GM12891 (cell line): ENCODE data around the gene LCP2.
"Not testable (repeated sequence)": the region's sequence is repeated elsewhere in the genome, so short reads cannot be mapped to it uniquely, and the experiment has no call there.

ENCODE experiments used
- DNase-seq: peaks from one replicate; pipeline ENCODE4 v3.0.0; 2011; ENCODE audit warnings: low spot score; ENCODE audit not compliant: insufficient read length
- FAIRE-seq: peaks from 2 replicates; lab custom pipeline; 2011; peaks lifted over from hg19 to GRCh38; lab: Jason Lieb, UNC
- PAX5 ChIP-seq: IDR thresholded peaks from 2 replicates; pipeline ENCODE4 v1.6.1; 2011; ENCODE audit warnings: low read length, moderate library complexity, mild to moderate bottlenecking; ENCODE audit not compliant: insufficient read depth, severe bottlenecking
- POLR2A ChIP-seq: IDR thresholded peaks from 2 replicates; pipeline ENCODE4 v1.6.1; 2011; ENCODE audit warnings: low read depth, low read length, control low read depth
- POLR2AphosphoS5 ChIP-seq: IDR thresholded peaks from 2 replicates; pipeline ENCODE4 v1.6.1; 2011; ENCODE audit warnings: low read depth, low read length, control low read depth
- POU2F2 ChIP-seq: IDR thresholded peaks from 2 replicates; pipeline ENCODE4 v1.6.1; 2011; ENCODE audit warnings: low read depth, mild to moderate bottlenecking, control low read depth, low read length, moderate library complexity
- SPI1 ChIP-seq: IDR thresholded peaks from 2 replicates; pipeline ENCODE4 v1.6.1; 2011; ENCODE audit warnings: low read depth, low read length, control low read depth
- TAF1 ChIP-seq: IDR thresholded peaks from 2 replicates; pipeline ENCODE4 v1.6.1; 2011; ENCODE audit warnings: low read depth, low read length, control low read depth

The LCP2 gene

DNA sequence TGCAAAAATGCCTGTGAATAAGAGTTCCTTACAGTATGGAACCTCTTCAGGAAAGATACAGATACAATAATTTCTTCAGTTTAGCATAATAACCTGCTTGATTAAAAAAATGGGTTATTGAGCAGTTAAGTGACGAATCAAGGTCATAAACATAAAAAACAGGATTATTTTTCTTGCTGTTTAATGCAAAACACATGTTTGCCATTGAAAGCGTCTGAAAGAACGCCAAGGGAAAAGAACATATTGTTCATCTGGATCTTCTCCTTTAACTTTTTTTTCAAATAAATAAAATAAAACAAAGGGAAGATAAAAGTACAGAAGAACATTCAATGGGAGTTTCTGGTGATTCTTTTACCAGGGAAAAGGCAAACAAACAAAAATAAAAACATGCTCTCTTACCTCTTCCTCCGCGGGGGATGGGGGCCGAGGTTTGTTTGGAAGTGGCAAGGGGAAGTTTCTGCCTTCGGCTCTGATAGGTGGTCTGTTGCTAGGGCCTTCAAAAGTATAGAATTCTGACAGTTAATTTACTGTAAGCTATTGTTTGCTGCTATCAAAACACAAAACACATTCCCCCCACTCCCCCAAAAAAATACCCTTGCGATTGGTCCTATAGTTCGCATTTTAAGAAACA is 44.7 kb downstream of the LCP2 start:
- FAIRE-seq (no peak), DNase-seq (no peak)
- TF ChIP-seq PAX5: no peak

DNA sequence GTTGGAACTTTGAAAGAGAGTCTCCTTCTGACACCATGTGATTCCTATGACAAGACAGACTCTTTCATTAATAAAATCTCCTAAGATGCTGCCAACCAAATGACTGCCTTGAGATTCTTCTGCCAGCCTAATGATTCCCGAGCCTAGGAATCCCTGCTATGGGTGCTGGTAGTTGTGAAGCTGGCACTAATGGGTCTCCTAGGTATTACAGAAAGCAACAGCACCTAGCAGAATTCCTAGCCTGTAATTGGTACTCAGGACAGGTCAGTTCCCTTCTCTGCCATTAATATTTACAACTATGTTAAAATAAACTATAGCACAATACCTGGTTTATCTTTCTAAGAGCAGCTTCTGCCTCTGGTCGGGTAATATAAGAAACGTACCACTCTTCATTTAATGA is 45.5 kb downstream of the LCP2 start:
- FAIRE-seq (no peak), DNase-seq (no peak)
- TF ChIP-seq SPI1 (no peak), TAF1 (no peak), POU2F2 (no peak), POLR2A (no peak), POLR2AphosphoS5 (no peak), PAX5 (no peak)

DNA sequence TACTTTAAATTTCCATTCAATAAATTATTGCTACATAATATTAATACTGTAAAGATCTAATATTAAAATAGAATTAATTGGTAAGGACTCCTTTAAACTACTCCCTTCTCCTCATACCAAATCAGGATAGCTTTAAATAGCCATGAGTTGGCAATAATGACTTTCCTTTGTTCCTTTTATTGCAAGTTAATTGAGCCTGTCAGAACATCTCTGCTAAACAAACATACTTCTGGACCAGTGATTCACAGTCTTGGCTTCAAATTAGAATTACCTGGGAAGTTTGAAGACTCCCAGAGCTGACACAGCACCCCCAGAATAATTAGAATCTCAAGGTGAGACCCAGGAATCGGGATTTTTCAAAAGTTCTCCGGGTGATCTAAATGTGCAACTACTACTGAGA is 46.1 kb downstream of the LCP2 start:
- no peak for TF ChIP-seq POU2F2
- no peak for TF ChIP-seq PAX5
- TF ChIP-seq SPI1: no peak
- TF ChIP-seq POLR2A: no peak
- FAIRE-seq: no peak
- no peak for DNase-seq

DNA sequence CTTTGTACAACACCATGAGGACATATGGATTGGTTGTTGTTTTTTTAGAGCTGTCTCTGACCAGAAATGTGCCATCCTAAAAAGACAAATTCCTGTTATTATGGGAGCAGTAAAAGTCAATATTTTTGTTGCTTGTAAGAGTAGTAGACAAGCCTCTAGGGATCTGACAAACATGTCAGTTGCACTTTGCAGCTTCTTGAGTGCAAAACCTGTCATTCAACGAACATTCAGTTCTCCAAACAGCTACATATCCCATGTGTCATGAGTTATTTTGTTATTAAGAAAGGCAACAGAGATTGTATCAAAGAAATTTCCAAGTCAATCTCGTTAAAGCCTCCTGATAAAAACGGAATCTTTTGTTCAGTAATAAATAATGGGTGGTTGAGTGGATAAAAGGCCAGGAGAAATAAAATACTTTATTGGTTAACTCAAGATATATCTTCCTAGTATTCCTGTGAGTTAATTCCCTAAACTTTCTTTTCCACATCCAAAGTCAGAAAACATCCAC is 46.7 kb downstream of the LCP2 start:
- peak; percentile 47 for FAIRE-seq
- TF ChIP-seq TAF1 (no peak), POU2F2 (no peak), PAX5 (no peak), POLR2A (no peak), POLR2AphosphoS5 (no peak), SPI1 (no peak)
- no peak for DNase-seq

DNA sequence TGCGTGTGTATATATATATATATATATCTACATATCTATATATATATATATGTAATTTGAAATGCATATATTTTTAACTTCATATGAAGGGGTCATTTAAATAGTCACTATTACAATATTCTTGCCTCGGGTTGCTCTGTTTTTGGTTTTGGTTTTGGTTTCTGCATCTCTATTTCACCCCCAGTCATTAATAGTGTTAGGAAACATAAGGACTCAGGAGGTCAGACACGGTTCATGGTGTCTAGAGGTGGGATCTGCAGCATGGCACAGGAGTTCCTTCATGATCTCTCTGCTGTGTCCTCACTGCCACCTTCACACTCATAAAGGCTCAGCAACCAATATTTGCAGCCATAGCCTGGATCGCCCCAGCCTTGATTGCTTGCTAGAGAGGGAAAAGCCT is 48.2 kb downstream of the LCP2 start:
- no peak for FAIRE-seq
- no peak for DNase-seq

DNA sequence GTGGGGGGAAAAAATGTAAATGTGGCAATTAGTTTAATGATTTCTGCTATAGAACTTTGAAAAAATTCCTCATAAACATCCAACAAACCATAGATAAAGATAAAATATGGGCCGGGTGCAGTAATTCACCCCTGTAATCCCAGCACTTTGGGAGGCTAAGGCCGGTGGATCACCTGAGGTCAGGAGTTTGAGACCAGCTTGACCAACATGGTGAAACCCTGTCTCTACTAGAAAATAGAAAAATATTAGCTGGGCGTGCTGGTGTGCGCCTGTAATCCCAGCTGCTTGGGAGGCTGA is 48.7 kb downstream of the LCP2 start:
- FAIRE-seq, DNase-seq: not testable (repeated sequence)

More for the DNA sequence above, 48.2 kb downstream of the LCP2 start:
- TF ChIP-seq SPI1 (no peak), POU2F2 (no peak), TAF1 (no peak), POLR2A (no peak), PAX5 (no peak), POLR2AphosphoS5 (no peak)

DNA sequence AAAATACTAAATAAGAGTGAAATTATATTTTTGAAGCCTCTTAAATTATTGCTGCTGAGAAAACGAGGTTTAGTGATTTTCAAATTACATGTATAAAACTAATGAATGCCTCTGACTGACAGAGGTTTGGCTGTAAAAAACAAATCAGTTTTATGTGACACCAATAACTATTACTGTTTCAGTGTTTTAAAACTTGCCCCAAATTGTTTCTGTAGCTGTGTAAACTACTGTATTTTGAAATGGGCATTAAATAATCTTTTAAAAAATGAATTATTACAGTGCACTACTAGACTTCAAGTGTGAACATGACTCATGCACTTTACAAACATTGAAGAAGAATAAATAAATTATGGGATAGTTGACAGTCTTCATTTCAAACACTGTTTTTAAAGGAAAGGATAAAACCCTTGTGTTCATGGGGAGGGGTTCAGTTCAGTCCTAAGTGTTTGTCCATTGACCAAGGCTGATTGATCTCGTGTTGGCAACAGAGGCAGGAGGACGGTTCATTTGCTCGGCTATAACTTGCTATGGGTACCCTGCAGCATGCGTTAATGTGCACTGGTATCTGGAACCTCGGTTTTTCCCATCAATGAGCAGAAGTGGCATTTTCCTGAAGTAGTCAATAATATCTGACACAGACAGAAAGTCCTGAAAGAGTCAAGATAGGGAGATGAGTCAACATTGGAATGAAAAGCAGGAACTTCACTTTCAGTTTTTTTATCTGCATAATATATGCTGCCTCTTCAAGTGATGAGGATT is 49.2 kb downstream of the LCP2 start:
- no peak for DNase-seq
- TF ChIP-seq POLR2AphosphoS5: no peak
- peak; percentile 68 for FAIRE-seq

DNA sequence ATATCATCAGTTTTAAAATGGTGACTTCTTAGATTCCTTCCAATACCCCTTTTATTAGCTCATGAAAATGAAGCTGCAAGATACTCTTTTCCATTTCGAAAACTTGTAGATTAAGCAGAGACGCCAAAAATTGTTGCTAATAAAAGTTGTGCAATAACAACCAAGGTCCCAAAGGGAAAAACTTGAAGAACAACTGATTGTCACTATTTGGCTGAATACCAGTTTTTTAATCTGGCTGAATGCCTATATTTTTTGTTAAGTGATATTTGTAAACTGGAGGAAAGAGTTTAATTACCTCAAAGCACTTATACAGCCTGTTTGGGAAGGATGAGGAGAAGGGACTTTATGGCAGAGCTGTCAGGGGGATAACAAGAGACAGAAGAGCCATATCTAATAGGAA is 50.2 kb downstream of the LCP2 start:
- DNase-seq (no peak), FAIRE-seq (no peak)
- TF ChIP-seq POLR2A: no peak
- no peak for TF ChIP-seq POU2F2
- TF ChIP-seq TAF1: no peak
- no peak for TF ChIP-seq PAX5
- no peak for TF ChIP-seq POLR2AphosphoS5
- no peak for TF ChIP-seq SPI1

DNA sequence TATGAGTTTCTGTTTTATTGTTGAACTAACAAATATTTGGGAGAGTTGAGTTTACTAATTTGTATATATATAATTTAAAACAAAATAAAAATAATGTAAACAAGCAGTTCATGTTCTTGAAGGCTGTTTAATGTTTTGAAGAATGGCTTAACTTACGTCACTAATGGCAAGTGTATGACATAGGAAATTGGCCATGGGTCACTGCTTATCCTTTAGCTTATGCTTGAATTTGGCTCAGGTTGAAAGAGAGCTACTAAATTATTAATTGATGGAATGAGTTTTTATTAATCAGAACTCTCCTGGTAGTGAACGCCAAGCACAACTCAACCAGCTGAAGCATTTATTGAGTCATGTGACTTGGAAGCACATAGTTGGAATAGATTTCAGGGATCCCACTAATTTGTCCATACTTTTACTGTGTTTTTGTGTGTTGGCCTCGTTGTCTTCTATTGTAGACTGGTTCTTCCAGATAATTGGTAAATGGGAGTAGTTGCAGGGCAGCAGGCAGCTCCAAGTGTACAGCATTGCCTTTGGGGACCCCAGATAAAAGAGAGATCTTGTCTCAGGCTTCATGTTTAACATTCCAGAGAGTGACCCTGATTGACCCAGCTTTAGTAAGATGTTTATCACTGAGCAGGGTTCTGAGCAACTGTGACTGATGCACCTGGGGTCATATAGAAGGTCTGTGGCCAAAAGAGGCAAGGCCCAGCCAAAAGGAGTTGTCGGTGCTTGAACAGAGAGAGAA is 51.3 kb downstream of the LCP2 start:
- FAIRE-seq (no peak), DNase-seq (no peak)
- TF ChIP-seq POLR2A (no peak), POU2F2 (no peak), TAF1 (no peak), POLR2AphosphoS5 (no peak), PAX5 (no peak), SPI1 (no peak)

DNA sequence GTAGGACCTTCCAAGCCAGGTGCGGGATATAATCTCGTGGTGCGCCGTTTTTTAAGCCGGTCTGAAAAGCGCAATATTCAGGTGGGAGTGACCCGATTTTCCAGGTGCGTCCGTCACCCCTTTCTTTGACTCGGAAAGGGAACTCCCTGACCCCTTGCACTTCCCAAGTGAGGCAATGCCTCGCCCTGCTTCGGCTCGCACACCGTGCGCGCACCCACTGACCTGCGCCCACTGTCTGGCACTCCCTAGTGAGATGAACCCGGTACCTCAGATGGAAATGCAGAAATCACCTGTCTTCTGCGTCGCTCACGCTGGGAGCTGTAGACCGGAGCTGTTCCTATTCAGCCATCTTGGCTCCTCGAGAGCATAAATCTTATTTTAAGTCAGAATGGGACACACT is 52.1 kb downstream of the LCP2 start:
- DNase-seq, FAIRE-seq: not testable (repeated sequence)
